Hepatocyte (in vitro differentiated cells): ENCODE measurements around the gene ASIP. TPM values are rescaled to one million over a fixed set of nuclear protein-coding genes. Genes with fewer than 3 reads are reported as not detected.
"Not testable (repeated sequence)": the region's sequence is repeated elsewhere in the genome, so short reads cannot be mapped to it uniquely, and the experiment has no call there.

Experiments used
- DNase-seq: peaks from one replicate; pipeline ENCODE4 v3.0.0-alpha.2; 2016; ENCODE audit warnings: low spot score
- H2AFZ ChIP-seq: fragments of 200-600 bp; sonication (generic); 2 replicates; pipeline ENCODE4 v1.6.0; 2016; ENCODE audit warnings: antibody characterized with exemption, mild to moderate bottlenecking
- H3K27ac ChIP-seq: fragments of 200-600 bp; sonication (generic); 2 replicates; pipeline ENCODE4 v1.5.1; 2016; ENCODE audit warnings: mild to moderate bottlenecking
- H3K27me3 ChIP-seq: fragments of 200-600 bp; sonication (generic); 2 replicates; pipeline ENCODE4 v1.6.1; 2016
- H3K36me3 ChIP-seq: fragments of 200-600 bp; sonication (generic); replicated peaks from 2 replicates; pipeline ENCODE4 v1.5.1; 2016; ENCODE audit warnings: low read depth; ENCODE audit not compliant: insufficient read depth
- H3K4me1 ChIP-seq: fragments of 200-600 bp; sonication (generic); 2 replicates; pipeline ENCODE4 v1.5.1; 2016; ENCODE audit warnings: mild to moderate bottlenecking, moderate library complexity; ENCODE audit not compliant: insufficient read depth
- H3K4me2 ChIP-seq: fragments of 200-600 bp; sonication (generic); 2 replicates; pipeline ENCODE4 v1.6.0; 2016
- H3K4me3 ChIP-seq: fragments of 200-600 bp; sonication (generic); 2 replicates; pipeline ENCODE4 v1.5.1; 2016; ENCODE audit warnings: mild to moderate bottlenecking
- H3K79me2 ChIP-seq: fragments of 200-600 bp; sonication (generic); 2 replicates; pipeline ENCODE4 v1.6.0; 2017; ENCODE audit warnings: mild to moderate bottlenecking
- H3K9me2 ChIP-seq: fragments of 200-600 bp; sonication (generic); replicated peaks from 2 replicates; pipeline ENCODE4 v1.6.0; 2017; ENCODE audit warnings: mild to moderate bottlenecking; ENCODE audit not compliant: insufficient read depth
- H3K9me3 ChIP-seq: fragments of 200-600 bp; sonication (generic); 2 replicates; pipeline ENCODE4 v1.5.1; 2016; ENCODE audit warnings: low read depth, mild to moderate bottlenecking
- H4K20me1 ChIP-seq: fragments of 200-600 bp; sonication (generic); 2 replicates; pipeline ENCODE4 v1.6.0; 2016; ENCODE audit warnings: mild to moderate bottlenecking; ENCODE audit not compliant: insufficient read depth, poor library complexity, severe bottlenecking
- CTCF ChIP-seq: fragments of 200-600 bp; sonication (generic); IDR thresholded peaks from 2 replicates; pipeline ENCODE4 v1.5.1; 2016; ENCODE audit warnings: antibody characterized with exemption, mild to moderate bottlenecking; ENCODE audit not compliant: poor library complexity
- EZH2 ChIP-seq: fragments of 200-600 bp; sonication (generic); IDR thresholded peaks from 2 replicates; pipeline ENCODE4 v1.6.1; 2016; ENCODE audit warnings: antibody characterized with exemption, mild to moderate bottlenecking, borderline replicate concordance
- EZH2phosphoT487 ChIP-seq: fragments of 200-600 bp; sonication (generic); IDR thresholded peaks from one replicate; pipeline ENCODE4 v1.6.1; 2018; ENCODE audit warnings: antibody characterized with exemption, mild to moderate bottlenecking, low read depth, moderate library complexity; ENCODE audit not compliant: unreplicated experiment, severe bottlenecking
- WGBS: methylation state at CpG from one replicate; pipeline ENCODE4 v1.1.6; 2016; ENCODE audit warnings: low lambda C conversion rate; ENCODE audit errors: missing lambda C conversion rate; 5-methylcytosine and 5-hydroxymethylcytosine counted together
- polyA plus RNA-seq: library from polyadenylated mRNA; unstranded; fragments of >200 nt; fragmentation: Nextera tagmentation; extraction: Ambion mirVana; gene quantifications from 2 replicates; pipeline ENCODE4 v1.2.1, GENCODE V29; 2016
- total RNA-seq: library from RNA; depleted of rRNA; stranded (reverse); fragments of >200 nt; gene quantifications from 2 replicates; pipeline ENCODE4 v1.2.3, GENCODE V29; 2014

The ASIP gene
- total and polyA plus RNA-seq, 2 experiments from 2014 or later: 3.3 TPM; not detected in 1

- Histone ChIP-seq H3K9me3 (no peaks in the 10 kb centered on the region), H3K9me2 (no peaks in the 10 kb centered on the region), H4K20me1 (peaks cover 7% of the 10 kb centered on the region), H3K4me3 (no peak overlapping the region), H3K27me3 (no peaks in the 10 kb centered on the region), H3K27ac (no peak overlapping the region), H3K79me2 (peaks cover 49% of the 10 kb centered on the region), H3K4me1 (peaks cover under 1% of the 10 kb centered on the region), H3K36me3 (no peaks in the 10 kb centered on the region), H3K4me2 (no peak overlapping the region), H2AFZ (no peak overlapping the region)
- no peak for TF ChIP-seq CTCF
- TF ChIP-seq EZH2phosphoT487: no peak
- TF ChIP-seq EZH2: no peak
- WGBS: 98% methylated on average over 24 of the region's 24 CpGs
- DNase-seq: no peak
Measured at GRCh38 chr20:34295284-34295683, 54.1 kb downstream of the ASIP start.

GRCh38 chr20:34296468-34296867, 55.2 kb downstream of the ASIP start:
- H3K36me3 ChIP-seq: no peaks in the 10 kb centered on the region
- TF ChIP-seq CTCF (no peak), EZH2 (no peak)
- H3K79me2 ChIP-seq: peaks cover 61% of the 10 kb centered on the region
- peaks cover 12% of the 10 kb centered on the region for H3K4me1 ChIP-seq
- H3K27ac ChIP-seq: no peak overlapping the region
- H4K20me1 ChIP-seq: peaks cover 7% of the 10 kb centered on the region
- H3K9me2 ChIP-seq: no peaks in the 10 kb centered on the region
- no peaks in the 10 kb centered on the region for H3K27me3 ChIP-seq
- DNase-seq: no peak
- no peak overlapping the region for H3K4me3 ChIP-seq
- H2AFZ ChIP-seq: no peak overlapping the region
- 81% methylated on average over 3 of the region's 3 CpGs for WGBS
- no peak overlapping the region for H3K4me2 ChIP-seq
- H3K9me3 ChIP-seq: no peaks in the 10 kb centered on the region

- Histone ChIP-seq H3K79me2 (peaks cover 73% of the 10 kb centered on the region), H3K4me1 (peaks cover 21% of the 10 kb centered on the region)
- H4K20me1 ChIP-seq, H3K4me3 ChIP-seq, H3K36me3 ChIP-seq, H3K27me3 ChIP-seq, H2AFZ ChIP-seq, H3K9me2 ChIP-seq, H3K4me2 ChIP-seq, H3K27ac ChIP-seq, H3K9me3 ChIP-seq, DNase-seq: not testable (repeated sequence)
- peak; percentile 23 for TF ChIP-seq CTCF
- 87% methylated on average over 3 of the region's 15 CpGs for WGBS
Measured at GRCh38 chr20:34298294-34298784, 57.1 kb downstream of the ASIP start.
